Ovary (tissue), 3 donors: Measurements from ENCODE around the gene SMAD4.

Source experiments
- EP300 ChIP-seq: sonication (generic); formaldehyde crosslinking; IDR thresholded peaks from one replicate; pipeline ENCODE4 v1.6.1; 2017; ENCODE audit warnings: antibody characterized with exemption
- POLR2A ChIP-seq: fragments of 450-650 bp; IDR thresholded peaks from one replicate; pipeline ENCODE4 v1.6.1; 2017; ENCODE audit warnings: antibody characterized with exemption, mild to moderate bottlenecking, moderate library complexity
- TF ChIP-seq, protein P1 (sequence below), 3 donors: fragments of 450-650 bp in 2 of 3; fragments of 200-600 bp in 1 of 3; IDR thresholded peaks; one replicate each; pipeline versions ENCODE4 v1.5.1 to v1.8.0; 2016 to 2022; ENCODE audit warnings: antibody characterized with exemption in 3 of 3, mild to moderate bottlenecking in 1 of 3
- donor health status: DM: no; HTN: no; CAD: no.

- no peak for TF ChIP-seq POLR2A
- TF ChIP-seq, protein P1, sequence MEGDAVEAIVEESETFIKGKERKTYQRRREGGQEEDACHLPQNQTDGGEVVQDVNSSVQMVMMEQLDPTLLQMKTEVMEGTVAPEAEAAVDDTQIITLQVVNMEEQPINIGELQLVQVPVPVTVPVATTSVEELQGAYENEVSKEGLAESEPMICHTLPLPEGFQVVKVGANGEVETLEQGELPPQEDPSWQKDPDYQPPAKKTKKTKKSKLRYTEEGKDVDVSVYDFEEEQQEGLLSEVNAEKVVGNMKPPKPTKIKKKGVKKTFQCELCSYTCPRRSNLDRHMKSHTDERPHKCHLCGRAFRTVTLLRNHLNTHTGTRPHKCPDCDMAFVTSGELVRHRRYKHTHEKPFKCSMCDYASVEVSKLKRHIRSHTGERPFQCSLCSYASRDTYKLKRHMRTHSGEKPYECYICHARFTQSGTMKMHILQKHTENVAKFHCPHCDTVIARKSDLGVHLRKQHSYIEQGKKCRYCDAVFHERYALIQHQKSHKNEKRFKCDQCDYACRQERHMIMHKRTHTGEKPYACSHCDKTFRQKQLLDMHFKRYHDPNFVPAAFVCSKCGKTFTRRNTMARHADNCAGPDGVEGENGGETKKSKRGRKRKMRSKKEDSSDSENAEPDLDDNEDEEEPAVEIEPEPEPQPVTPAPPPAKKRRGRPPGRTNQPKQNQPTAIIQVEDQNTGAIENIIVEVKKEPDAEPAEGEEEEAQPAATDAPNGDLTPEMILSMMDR (IDR thresholded peaks at IDR 0.05): no peak
- no peak for TF ChIP-seq EP300
Measured at GRCh38 chr18:51078026-51078425, 48.0 kb downstream of the SMAD4 start.
